Measurements from ENCODE around the gene ZFHX3.

DNA sequence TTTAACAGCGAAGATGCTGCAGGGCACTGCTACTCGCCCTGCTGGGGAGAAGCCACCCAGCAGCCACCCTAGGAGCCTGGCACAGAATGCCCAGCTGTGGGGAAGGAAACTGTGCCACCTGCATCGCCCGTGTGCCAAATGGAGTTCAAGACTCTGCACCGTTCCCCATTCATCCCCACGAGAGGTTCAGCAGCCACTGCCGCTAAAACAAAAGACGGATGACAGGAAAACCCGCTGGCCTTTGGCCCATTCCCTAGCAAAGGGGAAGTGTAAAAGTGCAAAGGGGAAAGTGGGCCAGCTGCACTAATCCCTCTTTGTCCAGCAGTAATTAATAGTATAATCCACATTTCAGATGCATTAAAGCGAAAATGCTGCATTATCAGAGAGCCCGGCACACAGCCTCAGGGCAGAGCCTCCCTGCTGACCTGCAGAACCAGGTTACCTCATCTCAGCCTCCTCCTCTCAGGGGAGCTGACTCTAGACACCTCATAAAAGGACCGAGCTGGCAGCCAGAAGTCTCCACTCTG, 37.7 kb downstream of the ZFHX3 start:
- TF ChIP-seq, protein P1, sequence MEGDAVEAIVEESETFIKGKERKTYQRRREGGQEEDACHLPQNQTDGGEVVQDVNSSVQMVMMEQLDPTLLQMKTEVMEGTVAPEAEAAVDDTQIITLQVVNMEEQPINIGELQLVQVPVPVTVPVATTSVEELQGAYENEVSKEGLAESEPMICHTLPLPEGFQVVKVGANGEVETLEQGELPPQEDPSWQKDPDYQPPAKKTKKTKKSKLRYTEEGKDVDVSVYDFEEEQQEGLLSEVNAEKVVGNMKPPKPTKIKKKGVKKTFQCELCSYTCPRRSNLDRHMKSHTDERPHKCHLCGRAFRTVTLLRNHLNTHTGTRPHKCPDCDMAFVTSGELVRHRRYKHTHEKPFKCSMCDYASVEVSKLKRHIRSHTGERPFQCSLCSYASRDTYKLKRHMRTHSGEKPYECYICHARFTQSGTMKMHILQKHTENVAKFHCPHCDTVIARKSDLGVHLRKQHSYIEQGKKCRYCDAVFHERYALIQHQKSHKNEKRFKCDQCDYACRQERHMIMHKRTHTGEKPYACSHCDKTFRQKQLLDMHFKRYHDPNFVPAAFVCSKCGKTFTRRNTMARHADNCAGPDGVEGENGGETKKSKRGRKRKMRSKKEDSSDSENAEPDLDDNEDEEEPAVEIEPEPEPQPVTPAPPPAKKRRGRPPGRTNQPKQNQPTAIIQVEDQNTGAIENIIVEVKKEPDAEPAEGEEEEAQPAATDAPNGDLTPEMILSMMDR (IDR thresholded peaks at IDR 0.05): no peak
- no peak for TF ChIP-seq POLR2A (IDR thresholded peaks at IDR 0.05)
- TF ChIP-seq EP300 (IDR thresholded peaks at IDR 0.05): no peak

All from ovary (tissue), 3 donors.